A673 (cell line): Measurements from ENCODE around the gene RDH11.

Experiments
- CTCF ChIP-seq: fragments of 300-800, 200-600 bp; sonication (generic); conservative IDR thresholded peaks from 2 replicates; pipeline ENCODE4 v1.5.1; 2017; ENCODE audit warnings: low read depth, mild to moderate bottlenecking, antibody characterized with exemption, low read length, moderate library complexity, mixed read lengths
- EZH2 ChIP-seq: fragments of 200-600 bp; sonication (generic); IDR thresholded peaks from 2 replicates; pipeline ENCODE4 v1.6.1; 2017; ENCODE audit warnings: borderline replicate concordance, low read depth, mild to moderate bottlenecking, mixed read lengths, antibody characterized with exemption, low read length; ENCODE audit not compliant: poor library complexity, severe bottlenecking

DNA sequence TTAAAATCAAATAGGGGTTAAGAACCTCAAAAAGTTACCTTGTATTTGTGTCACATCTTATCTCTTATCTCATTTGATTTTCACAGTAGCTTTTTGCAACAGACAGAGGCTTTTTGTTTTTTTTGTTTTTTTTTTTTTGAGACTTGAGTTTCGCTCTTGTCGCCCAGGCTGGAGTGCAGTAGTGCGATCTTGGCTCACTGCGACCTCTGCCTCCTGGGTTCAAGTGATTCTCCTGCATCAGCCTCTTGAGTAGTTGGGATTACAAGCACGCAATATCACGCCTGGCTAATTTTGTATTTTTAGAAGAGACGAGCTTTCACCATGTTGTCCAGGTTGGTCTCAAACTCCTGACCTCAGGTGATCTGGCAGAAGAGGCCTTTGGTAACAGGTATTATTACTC, 31.8 kb upstream of the RDH11 start:
- TF ChIP-seq CTCF (no peak), EZH2 (no peak)
